Prostate gland (tissue), 2 donors: Measurements from ENCODE around the gene BAIAP2L1. TPM values are rescaled to one million over a fixed set of nuclear protein-coding genes. Genes with fewer than 3 reads are reported as not detected.
A peak's percentile ranks its signal among the peaks of the same experiment; 100 is the strongest.

ENCODE experiments used
- DNase-seq: peaks from one replicate; pipeline ENCODE4 v3.0.0-alpha.2; 2019; ENCODE audit warnings: low spot score
- H3K27ac ChIP-seq, 2 donors: fragments of 200-600 bp; sonication (generic); 2 replicates each; pipeline ENCODE4 v1.5.1; 2017 to 2019
- H3K27me3 ChIP-seq: fragments of 200-600 bp; sonication (generic); replicated peaks from 2 replicates; pipeline ENCODE4 v1.5.1; 2019; ENCODE audit not compliant: insufficient read depth
- H3K36me3 ChIP-seq, 2 donors: fragments of 200-600 bp; sonication (generic); 1 replicate in 1 of 2; 2 replicates in 1 of 2; pipeline versions ENCODE4 v1.5.1 to v1.8.1; 2017 to 2019
- H3K4me1 ChIP-seq: fragments of 200-600 bp; sonication (generic); replicated peaks from 2 replicates; pipeline ENCODE4 v1.5.1; 2019
- H3K4me3 ChIP-seq, 2 donors: fragments of 200-600 bp; sonication (generic); 2 replicates each; pipeline ENCODE4 v1.5.1; 2017 to 2019
- H3K9me3 ChIP-seq: fragments of 200-600 bp; sonication (generic); 2 replicates; pipeline ENCODE4 v1.5.1; 2017
- POLR2A ChIP-seq: fragments of 450-650 bp; IDR thresholded peaks from one replicate; pipeline ENCODE4 v1.6.1; 2016; ENCODE audit warnings: antibody characterized with exemption, mild to moderate bottlenecking
- POLR2AphosphoS5 ChIP-seq: sonication (generic); formaldehyde crosslinking; IDR thresholded peaks from one replicate; pipeline ENCODE4 v1.6.1; 2017; ENCODE audit warnings: antibody characterized with exemption
- whole genome bisulfite sequencing: methylation state at CpG from one replicate; pipeline ENCODE4 v1.1.5; 2018; 5-methylcytosine and 5-hydroxymethylcytosine counted together
- intact Hi-C: fragments of 100-400 bp; cut with DNase I; formaldehyde crosslinking; loops from one replicate; pipeline ENCODE4 v1.14.2; 2022
- total RNA-seq, 2 donors: library from RNA; depleted of rRNA; stranded (reverse); fragments of >200 nt; gene quantifications; one replicate each; pipeline ENCODE4 v1.1.0, GENCODE V29; 2016
- TF ChIP-seq, protein P1 (sequence below), 4 experiments: fragments of 200-600 bp in 2 of 4; fragments of 450-650 bp in 2 of 4; sonication (generic) in 2 of 4; IDR thresholded peaks; 1 replicate in 3 of 4; 2 replicates in 1 of 4; pipeline ENCODE4 v1.5.1; 2016 to 2019; ENCODE audit warnings: antibody characterized with exemption in 4 of 4, mild to moderate bottlenecking in 2 of 4, moderate library complexity in 2 of 4

BAIAP2L1 gene
- total RNA-seq, 2 donors from 2014 or later = 24.7 to 41.6 TPM

GRCh38 chr7:98329791-98330373, 71.0 kb downstream of the BAIAP2L1 start:
- Histone ChIP-seq H3K36me3 (no peaks in the 10 kb centered on the region), H3K27me3 (no peaks in the 10 kb centered on the region), H3K4me1 (no peaks in the 10 kb centered on the region), H3K27ac (peak overlapping the region in 1 of 2 donors; percentile 25), H3K9me3 (no peaks in the 10 kb centered on the region), H3K4me3 (no peak overlapping the region)
- 79% methylated on average over 9 of the region's 9 CpGs for WGBS
- TF ChIP-seq, protein P1, sequence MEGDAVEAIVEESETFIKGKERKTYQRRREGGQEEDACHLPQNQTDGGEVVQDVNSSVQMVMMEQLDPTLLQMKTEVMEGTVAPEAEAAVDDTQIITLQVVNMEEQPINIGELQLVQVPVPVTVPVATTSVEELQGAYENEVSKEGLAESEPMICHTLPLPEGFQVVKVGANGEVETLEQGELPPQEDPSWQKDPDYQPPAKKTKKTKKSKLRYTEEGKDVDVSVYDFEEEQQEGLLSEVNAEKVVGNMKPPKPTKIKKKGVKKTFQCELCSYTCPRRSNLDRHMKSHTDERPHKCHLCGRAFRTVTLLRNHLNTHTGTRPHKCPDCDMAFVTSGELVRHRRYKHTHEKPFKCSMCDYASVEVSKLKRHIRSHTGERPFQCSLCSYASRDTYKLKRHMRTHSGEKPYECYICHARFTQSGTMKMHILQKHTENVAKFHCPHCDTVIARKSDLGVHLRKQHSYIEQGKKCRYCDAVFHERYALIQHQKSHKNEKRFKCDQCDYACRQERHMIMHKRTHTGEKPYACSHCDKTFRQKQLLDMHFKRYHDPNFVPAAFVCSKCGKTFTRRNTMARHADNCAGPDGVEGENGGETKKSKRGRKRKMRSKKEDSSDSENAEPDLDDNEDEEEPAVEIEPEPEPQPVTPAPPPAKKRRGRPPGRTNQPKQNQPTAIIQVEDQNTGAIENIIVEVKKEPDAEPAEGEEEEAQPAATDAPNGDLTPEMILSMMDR (IDR thresholded peaks at IDR 0.05) = no peak
- no peak for TF ChIP-seq POLR2A
- TF ChIP-seq POLR2AphosphoS5 = no peak
- no peak for DNase-seq
- intact Hi-C loops = no loop called here

GRCh38 chr7:98329100-98329790, 71.6 kb downstream of the BAIAP2L1 start:
- intact Hi-C loops = no loop called here
- Histone ChIP-seq H3K27ac (peak overlapping the region in 1 of 2 donors; percentile 25), H3K27me3 (no peaks in the 10 kb centered on the region), H3K36me3 (no peaks in the 10 kb centered on the region), H3K4me3 (no peak overlapping the region), H3K4me1 (no peaks in the 10 kb centered on the region), H3K9me3 (no peaks in the 10 kb centered on the region)
- 75% methylated on average over 14 of the region's 14 CpGs for WGBS
- TF ChIP-seq, protein P1 (IDR thresholded peaks at IDR 0.05) = no peak
- TF ChIP-seq POLR2A (no peak), POLR2AphosphoS5 (no peak)
- DNase-seq = no peak

- H3K36me3 ChIP-seq = no peaks in the 10 kb centered on the region
- no peak overlapping the region for H3K27ac ChIP-seq
- TF ChIP-seq POLR2A (no peak), POLR2AphosphoS5 (no peak)
- TF ChIP-seq, protein P1 (IDR thresholded peaks at IDR 0.05) = no peak
- H3K4me3 ChIP-seq = no peak overlapping the region
- H3K27me3 ChIP-seq = no peaks in the 10 kb centered on the region
- WGBS = 91% methylated on average over 6 of the region's 6 CpGs
- intact Hi-C loops = no loop called here
- no peaks in the 10 kb centered on the region for H3K4me1 ChIP-seq
- H3K9me3 ChIP-seq = no peaks in the 10 kb centered on the region
- DNase-seq = no peak
These were observed 76.1 kb downstream of the BAIAP2L1 start for GRCh38 chr7:98324782-98325181.

- WGBS = 75% methylated on average over 28 of the region's 28 CpGs
- Histone ChIP-seq H3K36me3 (no peaks in the 10 kb centered on the region), H3K4me1 (no peaks in the 10 kb centered on the region), H3K27me3 (no peaks in the 10 kb centered on the region), H3K9me3 (no peaks in the 10 kb centered on the region), H3K4me3 (no peak overlapping the region), H3K27ac (no peak overlapping the region)
- intact Hi-C loops = no loop called here
- TF ChIP-seq, protein P1 (IDR thresholded peaks at IDR 0.05) = no peak
- TF ChIP-seq POLR2AphosphoS5 (no peak), POLR2A (no peak)
- DNase-seq = no peak
These were observed 77.1 kb downstream of the BAIAP2L1 start for GRCh38 chr7:98323597-98324322.
